ENCODE measurements around the gene ZDHHC17.

The ZDHHC17 gene

GRCh38 chr12:76757694-76758093 is 6.2 kb upstream of the ZDHHC17 start:
- Mint-ChIP-seq H3K27ac (no peak overlapping the region), H3K4me1 (peaks cover 5% of the 10 kb centered on the region), H3K4me3 (no peak overlapping the region), H3K36me3 (ENCODE audit: low read depth) (no peaks in the 10 kb centered on the region), H3K27me3 (ENCODE audit: low read depth) (no peaks in the 10 kb centered on the region), H3K9me3 (peaks cover 6% of the 10 kb centered on the region)
- TF ChIP-seq CTCF (IDR thresholded peaks at IDR 0.05; ENCODE audit: unreplicated experiment in 3 of 3) = no peak

GRCh38 chr12:76762601-76762980 is 1.3 kb upstream of the ZDHHC17 start:
- Mint-ChIP-seq H3K4me3 (peak overlapping the region; percentile 91 to 99 (median 99)), H3K27ac (peak overlapping the region; percentile 98 to 100 (median 100)), H3K4me1 (peaks cover 31% of the 10 kb centered on the region), H3K9me3 (peaks cover 3% of the 10 kb centered on the region), H3K36me3 (ENCODE audit: low read depth) (no peaks in the 10 kb centered on the region), H3K27me3 (ENCODE audit: low read depth) (no peaks in the 10 kb centered on the region)
- TF ChIP-seq CTCF (IDR thresholded peaks at IDR 0.05; ENCODE audit: unreplicated experiment in 3 of 3) = no peak

GRCh38 chr12:76764856-76765255 is 941 bp downstream of the ZDHHC17 start:
- Mint-ChIP-seq H3K4me3 (peak overlapping the region; percentile 98 to 99 (median 99)), H3K9me3 (peaks cover 3% of the 10 kb centered on the region), H3K27ac (peak overlapping the region; percentile 98 to 100 (median 100)), H3K4me1 (peaks cover 31% of the 10 kb centered on the region), H3K36me3 (ENCODE audit: low read depth) (no peaks in the 10 kb centered on the region), H3K27me3 (ENCODE audit: low read depth) (no peaks in the 10 kb centered on the region)
- no peak for TF ChIP-seq CTCF (IDR thresholded peaks at IDR 0.05; ENCODE audit: unreplicated experiment in 3 of 3)

- Mint-ChIP-seq H3K27me3 (ENCODE audit: low read depth) (no peaks in the 10 kb centered on the region), H3K4me3 (peak overlapping the region; percentile 98 to 99 (median 99)), H3K9me3 (peaks cover 3% of the 10 kb centered on the region), H3K36me3 (ENCODE audit: low read depth) (no peaks in the 10 kb centered on the region), H3K4me1 (peaks cover 31% of the 10 kb centered on the region), H3K27ac (peak overlapping the region; percentile 98 to 100 (median 100))
- TF ChIP-seq CTCF (IDR thresholded peaks at IDR 0.05; ENCODE audit: unreplicated experiment in 3 of 3) = no peak
Measured at GRCh38 chr12:76765598-76765997, 1.7 kb downstream of the ZDHHC17 start.

GRCh38 chr12:76766161-76766560 is 2.2 kb downstream of the ZDHHC17 start:
- Mint-ChIP-seq H3K27ac (peak overlapping the region; percentile 98 to 100 (median 100)), H3K4me3 (peak overlapping the region; percentile 98 to 99 (median 99)), H3K4me1 (peaks cover 31% of the 10 kb centered on the region), H3K36me3 (ENCODE audit: low read depth) (no peaks in the 10 kb centered on the region), H3K27me3 (ENCODE audit: low read depth) (no peaks in the 10 kb centered on the region), H3K9me3 (no peaks in the 10 kb centered on the region)
- TF ChIP-seq CTCF (IDR thresholded peaks at IDR 0.05; ENCODE audit: unreplicated experiment in 3 of 3) = no peak

- Mint-ChIP-seq H3K9me3 (no peaks in the 10 kb centered on the region), H3K27me3 (ENCODE audit: low read depth) (no peaks in the 10 kb centered on the region), H3K4me3 (peak overlapping the region in 1 of 3 experiments; percentile 20), H3K36me3 (ENCODE audit: low read depth) (peaks cover 11% of the 10 kb centered on the region), H3K27ac (no peak overlapping the region), H3K4me1 (peaks cover 22% of the 10 kb centered on the region)
- TF ChIP-seq CTCF (IDR thresholded peaks at IDR 0.05; ENCODE audit: unreplicated experiment in 3 of 3) = no peak
Measured at GRCh38 chr12:76768576-76768975, 4.7 kb downstream of the ZDHHC17 start.
